ENCODE measurements around the gene TBP.

- TF ChIP-seq, protein P1, sequence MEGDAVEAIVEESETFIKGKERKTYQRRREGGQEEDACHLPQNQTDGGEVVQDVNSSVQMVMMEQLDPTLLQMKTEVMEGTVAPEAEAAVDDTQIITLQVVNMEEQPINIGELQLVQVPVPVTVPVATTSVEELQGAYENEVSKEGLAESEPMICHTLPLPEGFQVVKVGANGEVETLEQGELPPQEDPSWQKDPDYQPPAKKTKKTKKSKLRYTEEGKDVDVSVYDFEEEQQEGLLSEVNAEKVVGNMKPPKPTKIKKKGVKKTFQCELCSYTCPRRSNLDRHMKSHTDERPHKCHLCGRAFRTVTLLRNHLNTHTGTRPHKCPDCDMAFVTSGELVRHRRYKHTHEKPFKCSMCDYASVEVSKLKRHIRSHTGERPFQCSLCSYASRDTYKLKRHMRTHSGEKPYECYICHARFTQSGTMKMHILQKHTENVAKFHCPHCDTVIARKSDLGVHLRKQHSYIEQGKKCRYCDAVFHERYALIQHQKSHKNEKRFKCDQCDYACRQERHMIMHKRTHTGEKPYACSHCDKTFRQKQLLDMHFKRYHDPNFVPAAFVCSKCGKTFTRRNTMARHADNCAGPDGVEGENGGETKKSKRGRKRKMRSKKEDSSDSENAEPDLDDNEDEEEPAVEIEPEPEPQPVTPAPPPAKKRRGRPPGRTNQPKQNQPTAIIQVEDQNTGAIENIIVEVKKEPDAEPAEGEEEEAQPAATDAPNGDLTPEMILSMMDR (IDR thresholded peaks at IDR 0.05; ENCODE audit: borderline replicate concordance, extremely low read depth, low read length, poor library complexity, severe bottlenecking), result no peak
- TF ChIP-seq EZH2 (IDR thresholded peaks at IDR 0.05; ENCODE audit: borderline replicate concordance, low read depth, low read length, severe bottlenecking), result no peak
Observed at GRCh38 chr6:170552765-170553533, 1.2 kb upstream of the TBP start, which contains the start of gene PSMB1.
